Measurements from ENCODE around the gene PLCL1. TPM values are rescaled to one million over a fixed set of nuclear protein-coding genes. Genes with fewer than 3 reads are reported as not detected.

Gene PLCL1
- total RNA-seq, 1 experiment from 2014 or later: 0.07 TPM

DNA sequence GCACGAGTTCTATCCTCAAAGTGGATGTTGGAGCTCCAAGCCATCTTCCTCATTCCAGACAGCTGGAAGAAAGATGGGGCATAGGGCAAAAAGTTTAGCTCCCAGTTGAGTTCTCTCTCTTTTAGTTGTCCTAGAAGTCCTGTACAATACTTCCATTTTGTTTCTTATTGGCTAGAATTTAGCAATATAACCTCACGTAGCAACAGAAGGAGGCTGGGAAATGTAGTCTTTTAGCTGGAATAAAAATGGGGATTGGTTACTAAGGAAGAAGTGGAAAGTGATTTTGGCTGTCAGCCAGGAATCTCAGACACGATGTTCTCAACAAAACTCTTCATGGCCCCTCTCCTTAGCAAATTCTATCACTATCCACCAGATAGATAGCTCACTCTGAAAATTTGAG lies 79.9 kb downstream of the PLCL1 start:
- no peaks in the 10 kb centered on the region for H3K9me3 Mint-ChIP-seq
- no peaks in the 10 kb centered on the region for H3K27me3 Mint-ChIP-seq (ENCODE audit: low read depth)
- H3K4me1 Mint-ChIP-seq: peaks cover 4% of the 10 kb centered on the region
- H3K36me3 Mint-ChIP-seq: no peaks in the 10 kb centered on the region
- ChIA-PET POLR2A (no interaction called here), CTCF (no interaction called here)
- DNase-seq (ENCODE audit: low spot score): no peak
- TF ChIP-seq ZNF138 (CRISPR knock-in tag; conservative IDR thresholded peaks at IDR 0.05): no peak
- TF ChIP-seq, protein P1, sequence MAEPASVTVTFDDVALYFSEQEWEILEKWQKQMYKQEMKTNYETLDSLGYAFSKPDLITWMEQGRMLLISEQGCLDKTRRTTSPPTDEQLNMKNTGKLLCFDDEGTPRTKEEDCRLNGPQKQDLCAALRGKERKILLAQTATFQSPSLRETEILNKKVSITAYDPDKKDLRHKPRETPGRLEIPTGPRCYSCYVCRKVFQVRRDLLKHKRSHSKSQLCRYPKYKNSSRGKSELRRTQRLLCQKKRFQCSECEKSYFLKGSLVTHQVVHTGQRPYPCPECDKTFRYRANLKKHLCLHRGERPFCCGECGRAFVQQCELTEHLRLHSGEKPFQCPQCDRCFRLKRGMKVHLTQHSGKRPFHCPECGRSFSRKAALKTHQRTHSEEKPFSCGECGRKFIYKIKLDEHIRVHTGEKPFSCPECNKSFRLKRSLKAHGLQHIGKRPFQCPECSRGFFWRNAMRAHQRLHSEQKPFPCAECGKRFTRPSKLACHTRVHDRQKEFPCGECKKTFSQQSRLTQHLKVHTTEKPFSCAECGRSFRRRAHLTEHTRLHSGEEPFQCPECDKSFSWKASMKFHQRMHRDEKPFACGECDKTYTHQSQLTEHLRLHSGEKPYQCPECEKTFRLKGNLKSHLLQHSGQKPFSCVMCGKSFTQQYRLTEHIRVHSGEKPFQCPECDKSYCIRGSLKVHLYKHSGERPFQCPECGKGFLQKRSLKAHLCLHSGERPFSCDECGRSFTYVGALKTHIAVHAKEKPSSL (CRISPR knock-in tag; conservative IDR thresholded peaks at IDR 0.05): no peak
- TF ChIP-seq TEAD1 (CRISPR knock-in tag; IDR thresholded peaks at IDR 0.05): no peak
- TF ChIP-seq, protein P2, sequence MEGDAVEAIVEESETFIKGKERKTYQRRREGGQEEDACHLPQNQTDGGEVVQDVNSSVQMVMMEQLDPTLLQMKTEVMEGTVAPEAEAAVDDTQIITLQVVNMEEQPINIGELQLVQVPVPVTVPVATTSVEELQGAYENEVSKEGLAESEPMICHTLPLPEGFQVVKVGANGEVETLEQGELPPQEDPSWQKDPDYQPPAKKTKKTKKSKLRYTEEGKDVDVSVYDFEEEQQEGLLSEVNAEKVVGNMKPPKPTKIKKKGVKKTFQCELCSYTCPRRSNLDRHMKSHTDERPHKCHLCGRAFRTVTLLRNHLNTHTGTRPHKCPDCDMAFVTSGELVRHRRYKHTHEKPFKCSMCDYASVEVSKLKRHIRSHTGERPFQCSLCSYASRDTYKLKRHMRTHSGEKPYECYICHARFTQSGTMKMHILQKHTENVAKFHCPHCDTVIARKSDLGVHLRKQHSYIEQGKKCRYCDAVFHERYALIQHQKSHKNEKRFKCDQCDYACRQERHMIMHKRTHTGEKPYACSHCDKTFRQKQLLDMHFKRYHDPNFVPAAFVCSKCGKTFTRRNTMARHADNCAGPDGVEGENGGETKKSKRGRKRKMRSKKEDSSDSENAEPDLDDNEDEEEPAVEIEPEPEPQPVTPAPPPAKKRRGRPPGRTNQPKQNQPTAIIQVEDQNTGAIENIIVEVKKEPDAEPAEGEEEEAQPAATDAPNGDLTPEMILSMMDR (IDR thresholded peaks at IDR 0.05): no peak
- no peak for TF ChIP-seq CREM (CRISPR knock-in tag; IDR thresholded peaks at IDR 0.05)
- TF ChIP-seq STAT6 (CRISPR knock-in tag; conservative IDR thresholded peaks at IDR 0.05; ENCODE audit: low read depth): no peak
- no peak for ATAC-seq
- H3K4me3 Mint-ChIP-seq: no peak overlapping the region
- no peak overlapping the region for H3K27ac Mint-ChIP-seq

GRCh38 chr2:197885126-197885525 lies 80.7 kb downstream of the PLCL1 start:
- DNase-seq (ENCODE audit: low spot score): no peak
- no peak overlapping the region for H3K27ac Mint-ChIP-seq
- ChIA-PET POLR2A (no interaction called here), CTCF (no interaction called here)
- H3K4me3 Mint-ChIP-seq: no peak overlapping the region
- peaks cover 7% of the 10 kb centered on the region for H3K4me1 Mint-ChIP-seq
- no peaks in the 10 kb centered on the region for H3K27me3 Mint-ChIP-seq (ENCODE audit: low read depth)
- TF ChIP-seq FOXK1 (CRISPR knock-in tag; IDR thresholded peaks at IDR 0.05) (no peak), FOXP4 (CRISPR knock-in tag; IDR thresholded peaks at IDR 0.05) (no peak), JAZF1 (CRISPR knock-in tag; IDR thresholded peaks at IDR 0.05) (no peak), NFATC4 (CRISPR knock-in tag; IDR thresholded peaks at IDR 0.05) (no peak), E2F4 (CRISPR knock-in tag; IDR thresholded peaks at IDR 0.05; ENCODE audit: borderline replicate concordance, low read depth) (no peak)
- TF ChIP-seq, protein P3, sequence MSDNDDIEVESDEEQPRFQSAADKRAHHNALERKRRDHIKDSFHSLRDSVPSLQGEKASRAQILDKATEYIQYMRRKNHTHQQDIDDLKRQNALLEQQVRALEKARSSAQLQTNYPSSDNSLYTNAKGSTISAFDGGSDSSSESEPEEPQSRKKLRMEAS (CRISPR knock-in tag; IDR thresholded peaks at IDR 0.05): no peak
- TF ChIP-seq, protein P4, sequence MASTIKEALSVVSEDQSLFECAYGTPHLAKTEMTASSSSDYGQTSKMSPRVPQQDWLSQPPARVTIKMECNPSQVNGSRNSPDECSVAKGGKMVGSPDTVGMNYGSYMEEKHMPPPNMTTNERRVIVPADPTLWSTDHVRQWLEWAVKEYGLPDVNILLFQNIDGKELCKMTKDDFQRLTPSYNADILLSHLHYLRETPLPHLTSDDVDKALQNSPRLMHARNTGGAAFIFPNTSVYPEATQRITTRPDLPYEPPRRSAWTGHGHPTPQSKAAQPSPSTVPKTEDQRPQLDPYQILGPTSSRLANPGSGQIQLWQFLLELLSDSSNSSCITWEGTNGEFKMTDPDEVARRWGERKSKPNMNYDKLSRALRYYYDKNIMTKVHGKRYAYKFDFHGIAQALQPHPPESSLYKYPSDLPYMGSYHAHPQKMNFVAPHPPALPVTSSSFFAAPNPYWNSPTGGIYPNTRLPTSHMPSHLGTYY (CRISPR knock-in tag; IDR thresholded peaks at IDR 0.05): no peak
- ATAC-seq: no peak
- no peaks in the 10 kb centered on the region for H3K9me3 Mint-ChIP-seq
- H3K36me3 Mint-ChIP-seq: no peaks in the 10 kb centered on the region

All from WTC11 (cell line).